H1 (cell line): ENCODE results near the gene EPHA4. TPM values are rescaled to one million over a fixed set of nuclear protein-coding genes. Genes with fewer than 3 reads are reported as not detected.

ENCODE experiments used
- BCL11A ChIP-seq, 2 experiments: IDR thresholded peaks; one replicate each; pipeline ENCODE4 v1.6.1; 2011; ENCODE audit warnings: low read depth in 2 of 2, low read length in 2 of 2, mild to moderate bottlenecking in 2 of 2
- CHD2 ChIP-seq: IDR thresholded peaks from 2 replicates; pipeline ENCODE4 v1.6.1; 2012; ENCODE audit warnings: low read length, improper control_type of control experiment
- KDM5A ChIP-seq: fragments of 200-600 bp; IDR thresholded peaks from 2 replicates; pipeline ENCODE4 v1.7.1; 2012; ENCODE audit warnings: mild to moderate bottlenecking, low read length, inconsistent platforms, mixed read lengths
- POLR2AphosphoS5 ChIP-seq: IDR thresholded peaks from 2 replicates; pipeline ENCODE4 v1.6.1; 2011; ENCODE audit warnings: low read depth, low read length
- RBBP5 ChIP-seq: IDR thresholded peaks from 2 replicates; pipeline ENCODE4 v1.7.1; 2012; ENCODE audit warnings: low read depth, mild to moderate bottlenecking, inconsistent platforms, low read length, moderate library complexity, borderline replicate concordance
- SRF ChIP-seq: IDR thresholded peaks from 2 replicates; pipeline ENCODE4 v1.6.1; 2011; ENCODE audit warnings: mild to moderate bottlenecking, low read depth, low read length, moderate library complexity
- polyA plus RNA-seq, 7 experiments: library from polyadenylated mRNA; depleted of rRNA in 3 of 7; stranded (reverse) in 5 of 7; unstranded in 2 of 7; fragments of >200 nt in 5 of 7; fragments of 200-250 nt in 2 of 7; gene quantifications; 1 replicate in 5 of 7; 2 replicates in 1 of 7; 4 replicates in 1 of 7; pipeline versions ENCODE4 v1.2.1 to v1.2.3, GENCODE V29; 2011 to 2013; ENCODE audit warnings: missing spikeins in 2 of 7, mixed read lengths in 2 of 7
- total RNA-seq: library from RNA; stranded (reverse); fragmentation: NEBNext Ultra II Directional; extraction: Animal tissue kit (Norgen Biotek cat#: 25700); gene quantifications from 2 replicates; pipeline ENCODE4 v1.2.1, GENCODE V29; 2021

EPHA4 gene
- total and polyA plus RNA-seq, 2 of the 8 experiments (the other 6 are each of a cell fraction or from before 2014, with no cell fraction given) = 4.3 to 5.7 TPM

GRCh38 chr2:221515864-221516263, 56.2 kb downstream of the EPHA4 start (continued):
- TF ChIP-seq SRF (no peak), CHD2 (no peak), POLR2AphosphoS5 (no peak), RBBP5 (no peak), BCL11A (IDR thresholded peaks at IDR 0.05; ENCODE audit: low read depth in 2 of 2, low read length in 2 of 2) (no peak), KDM5A (no peak)
